Measurements from ENCODE around the gene PTTG1IP. TPM values are rescaled to one million over a fixed set of nuclear protein-coding genes. Genes with fewer than 3 reads are reported as not detected.

PTTG1IP gene
- total RNA-seq, 1 donor from 2014 or later, result 240 TPM

DNA sequence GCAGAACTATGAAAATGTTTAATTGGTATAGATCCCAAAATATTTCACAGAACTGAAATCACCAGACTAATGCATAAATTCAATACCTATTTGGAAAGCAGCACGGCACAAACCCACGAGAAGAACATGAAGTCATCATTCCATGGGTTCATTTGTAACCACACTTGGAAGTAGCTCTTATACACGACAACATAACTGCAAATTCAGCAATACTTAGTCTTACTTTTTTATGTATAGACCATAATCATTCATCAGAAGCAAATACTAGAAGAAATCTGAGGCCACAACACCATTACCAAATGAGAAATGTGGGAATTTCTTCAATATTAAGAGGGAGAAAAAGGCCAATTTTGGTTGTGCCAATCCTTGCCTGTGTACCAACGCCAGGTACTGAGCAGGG lies 67.6 kb downstream of the PTTG1IP start:
- Histone ChIP-seq H3K9me3 (ENCODE audit: insufficient read depth, low read depth, low read length) (no peaks in the 10 kb centered on the region), H3K4me2 (ENCODE audit: low read length) (no peak overlapping the region), H3K9ac (ENCODE audit: low read length) (no peak overlapping the region), H3K79me2 (ENCODE audit: insufficient read depth, low read length) (peaks cover 46% of the 10 kb centered on the region), H3K36me3 (ENCODE audit: insufficient read depth, low read length) (peaks cover 31% of the 10 kb centered on the region), H3K4me3 (ENCODE audit: insufficient read depth, low read depth, low read length) (no peak overlapping the region), H2AFZ (ENCODE audit: low read depth, low read length) (no peak overlapping the region), H4K20me1 (ENCODE audit: insufficient read depth, low read length) (peaks cover 51% of the 10 kb centered on the region), H3K4me1 (ENCODE audit: insufficient read depth, low read length) (peaks cover 7% of the 10 kb centered on the region), H3K27me3 (ENCODE audit: insufficient read depth, low read length) (no peaks in the 10 kb centered on the region), H3K27ac (ENCODE audit: low read depth, low read length) (no peak overlapping the region)
- TF ChIP-seq EZH2 (IDR thresholded peaks at IDR 0.05; ENCODE audit: insufficient read depth, low read length), result no peak
- TF ChIP-seq, protein P1, sequence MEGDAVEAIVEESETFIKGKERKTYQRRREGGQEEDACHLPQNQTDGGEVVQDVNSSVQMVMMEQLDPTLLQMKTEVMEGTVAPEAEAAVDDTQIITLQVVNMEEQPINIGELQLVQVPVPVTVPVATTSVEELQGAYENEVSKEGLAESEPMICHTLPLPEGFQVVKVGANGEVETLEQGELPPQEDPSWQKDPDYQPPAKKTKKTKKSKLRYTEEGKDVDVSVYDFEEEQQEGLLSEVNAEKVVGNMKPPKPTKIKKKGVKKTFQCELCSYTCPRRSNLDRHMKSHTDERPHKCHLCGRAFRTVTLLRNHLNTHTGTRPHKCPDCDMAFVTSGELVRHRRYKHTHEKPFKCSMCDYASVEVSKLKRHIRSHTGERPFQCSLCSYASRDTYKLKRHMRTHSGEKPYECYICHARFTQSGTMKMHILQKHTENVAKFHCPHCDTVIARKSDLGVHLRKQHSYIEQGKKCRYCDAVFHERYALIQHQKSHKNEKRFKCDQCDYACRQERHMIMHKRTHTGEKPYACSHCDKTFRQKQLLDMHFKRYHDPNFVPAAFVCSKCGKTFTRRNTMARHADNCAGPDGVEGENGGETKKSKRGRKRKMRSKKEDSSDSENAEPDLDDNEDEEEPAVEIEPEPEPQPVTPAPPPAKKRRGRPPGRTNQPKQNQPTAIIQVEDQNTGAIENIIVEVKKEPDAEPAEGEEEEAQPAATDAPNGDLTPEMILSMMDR (IDR thresholded peaks at IDR 0.05; ENCODE audit: insufficient read depth, low read depth, low read length), result no peak
- Mint-ChIP-seq H3K4me1 (ENCODE audit: low read depth, unreplicated experiment) (peaks cover 5% of the 10 kb centered on the region), H3K27ac (ENCODE audit: unreplicated experiment) (no peak overlapping the region), H3K27me3 (ENCODE audit: low read depth, unreplicated experiment) (peaks cover 4% of the 10 kb centered on the region), H3K9me3 (ENCODE audit: unreplicated experiment) (no peaks in the 10 kb centered on the region), H3K4me3 (ENCODE audit: unreplicated experiment) (no peak overlapping the region), H3K36me3 (ENCODE audit: low read depth, unreplicated experiment) (peaks cover 20% of the 10 kb centered on the region)
- FAIRE-seq, result no peak
- DNase-seq (ENCODE audit: low read depth), result no peak

DNA sequence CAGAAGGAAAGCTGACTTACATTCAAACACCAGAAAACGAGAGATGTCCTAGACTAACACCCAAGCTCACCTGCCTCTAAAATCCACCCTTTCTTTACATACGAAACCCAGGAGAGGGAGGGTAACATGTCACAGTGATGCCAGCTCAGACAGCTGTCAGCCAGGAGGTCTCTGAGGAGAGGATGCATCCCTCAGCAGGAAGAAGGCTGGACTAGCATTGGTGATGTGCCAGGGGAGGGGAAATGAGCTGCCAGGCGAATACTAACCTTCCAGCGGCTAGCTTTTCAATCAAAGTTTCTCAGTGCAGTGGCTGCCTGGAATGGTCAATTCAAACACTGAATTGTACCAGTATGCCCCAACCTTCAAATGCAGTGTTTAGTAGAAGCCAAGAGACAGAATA lies 68.3 kb downstream of the PTTG1IP start:
- Mint-ChIP-seq H3K9me3 (ENCODE audit: unreplicated experiment) (no peaks in the 10 kb centered on the region), H3K4me1 (ENCODE audit: low read depth, unreplicated experiment) (peaks cover 5% of the 10 kb centered on the region), H3K4me3 (ENCODE audit: unreplicated experiment) (no peak overlapping the region), H3K36me3 (ENCODE audit: low read depth, unreplicated experiment) (peaks cover 20% of the 10 kb centered on the region), H3K27me3 (ENCODE audit: low read depth, unreplicated experiment) (peaks cover 4% of the 10 kb centered on the region), H3K27ac (ENCODE audit: unreplicated experiment) (no peak overlapping the region)
- peaks cover 31% of the 10 kb centered on the region for H3K36me3 ChIP-seq (ENCODE audit: insufficient read depth, low read length)
- no peak overlapping the region for H3K4me3 ChIP-seq (ENCODE audit: insufficient read depth, low read depth, low read length)
- H2AFZ ChIP-seq (ENCODE audit: low read depth, low read length), result no peak overlapping the region
- peaks cover 46% of the 10 kb centered on the region for H3K79me2 ChIP-seq (ENCODE audit: insufficient read depth, low read length)
- H3K27ac ChIP-seq (ENCODE audit: low read depth, low read length), result no peak overlapping the region
- no peak overlapping the region for H3K9ac ChIP-seq (ENCODE audit: low read length)
- TF ChIP-seq EZH2 (IDR thresholded peaks at IDR 0.05; ENCODE audit: insufficient read depth, low read length), result no peak
- TF ChIP-seq, protein P1 (IDR thresholded peaks at IDR 0.05; ENCODE audit: insufficient read depth, low read depth, low read length), result no peak
- H3K4me2 ChIP-seq (ENCODE audit: low read length), result no peak overlapping the region
- DNase-seq (ENCODE audit: low read depth) (no peak), FAIRE-seq (no peak)
- peaks cover 51% of the 10 kb centered on the region for H4K20me1 ChIP-seq (ENCODE audit: insufficient read depth, low read length)
- no peaks in the 10 kb centered on the region for H3K9me3 ChIP-seq (ENCODE audit: insufficient read depth, low read depth, low read length)
- peaks cover 13% of the 10 kb centered on the region for H3K4me1 ChIP-seq (ENCODE audit: insufficient read depth, low read length)
- H3K27me3 ChIP-seq (ENCODE audit: insufficient read depth, low read length), result no peaks in the 10 kb centered on the region

GRCh38 chr21:44804762-44805161 lies 68.7 kb downstream of the PTTG1IP start:
- Histone ChIP-seq H3K27ac (ENCODE audit: low read depth, low read length) (no peak overlapping the region), H3K4me1 (ENCODE audit: insufficient read depth, low read length) (peaks cover 16% of the 10 kb centered on the region), H3K36me3 (ENCODE audit: insufficient read depth, low read length) (peaks cover 31% of the 10 kb centered on the region), H3K4me2 (ENCODE audit: low read length) (no peak overlapping the region), H3K9ac (ENCODE audit: low read length) (no peak overlapping the region), H3K79me2 (ENCODE audit: insufficient read depth, low read length) (peaks cover 46% of the 10 kb centered on the region), H4K20me1 (ENCODE audit: insufficient read depth, low read length) (peaks cover 51% of the 10 kb centered on the region), H2AFZ (ENCODE audit: low read depth, low read length) (no peak overlapping the region), H3K4me3 (ENCODE audit: insufficient read depth, low read depth, low read length) (no peak overlapping the region), H3K9me3 (ENCODE audit: insufficient read depth, low read depth, low read length) (no peaks in the 10 kb centered on the region), H3K27me3 (ENCODE audit: insufficient read depth, low read length) (no peaks in the 10 kb centered on the region)
- TF ChIP-seq, protein P1 (IDR thresholded peaks at IDR 0.05; ENCODE audit: insufficient read depth, low read depth, low read length), result no peak
- TF ChIP-seq EZH2 (IDR thresholded peaks at IDR 0.05; ENCODE audit: insufficient read depth, low read length), result no peak
- Mint-ChIP-seq H3K9me3 (ENCODE audit: unreplicated experiment) (no peaks in the 10 kb centered on the region), H3K27ac (ENCODE audit: unreplicated experiment) (no peak overlapping the region), H3K4me3 (ENCODE audit: unreplicated experiment) (no peak overlapping the region), H3K27me3 (ENCODE audit: low read depth, unreplicated experiment) (peaks cover 2% of the 10 kb centered on the region), H3K4me1 (ENCODE audit: low read depth, unreplicated experiment) (peaks cover 8% of the 10 kb centered on the region), H3K36me3 (ENCODE audit: low read depth, unreplicated experiment) (peaks cover 17% of the 10 kb centered on the region)
- no peak for DNase-seq (ENCODE audit: low read depth)
- no peak for FAIRE-seq

All from astrocyte (in vitro differentiated cells and primary cell).